HCT116 (cell line): ENCODE results near the gene PSMA7. TPM values are rescaled to one million over a fixed set of nuclear protein-coding genes. Genes with fewer than 3 reads are reported as not detected.

ENCODE experiments used
- ATAC-seq: fragments of 200-7000 bp; cut with Tn5 transposase; 2 replicates; pipeline ENCODE4 v1.9.1; 2020; ENCODE audit warnings: mild to moderate bottlenecking, moderate library complexity
- BruUV-seq: library from RNA; stranded (reverse); fragments of 400-500 nt; replicated peaks from 2 replicates; lab custom pipeline; 2021; lab: Mats Ljungman, UMichigan
- CTCF ChIA-PET: fragments of 300-600 bp; sonication (Branson Sonifier 250); formaldehyde crosslinking; loops from one replicate; lab custom pipeline; 2021; ENCODE audit warnings: antibody characterized with exemption; lab: Charles Lee
- POLR2A ChIA-PET: fragments of 300-600, 350-600 bp; sonication (Branson Sonifier 250); formaldehyde crosslinking; loops from one replicate; lab custom pipeline; 2021; ENCODE audit warnings: antibody characterized with exemption; lab: Charles Lee
- RAD21 ChIA-PET, 2 experiments: fragments of 300-600 bp; sonication (Branson Sonifier 250); formaldehyde crosslinking; loops; one replicate each; lab custom pipeline; 2023; ENCODE audit warnings: low total read pairs in 2 of 2; ENCODE audit not compliant: uncharacterized antibody in 2 of 2, unreplicated experiment in 2 of 2, low non-redundant PET in 1 of 2; lab: Charles Lee
- DNase-seq: peaks from one replicate; pipeline ENCODE4 v3.0.0-alpha.2; 2010; ENCODE audit warnings: low read depth, low spot score
- H2AFZ ChIP-seq: fragments of 200-600 bp; shearing (Covaris generic), sonication (generic); 2 replicates; pipeline ENCODE4 v1.6.1; 2017; ENCODE audit warnings: low read depth, mixed run types, mixed read lengths, antibody characterized with exemption, low read length; ENCODE audit not compliant: poor library complexity, severe bottlenecking
- H3K27ac ChIP-seq: 2 replicates; pipeline ENCODE4 v1.5.1; 2012; ENCODE audit warnings: low read depth, low read length
- H3K27me3 ChIP-seq: fragments of 200-600 bp; sonication (generic); 2 replicates; pipeline ENCODE4 v1.6.1; 2016; ENCODE audit warnings: mixed run types, low read length, mixed read lengths; ENCODE audit not compliant: insufficient read depth
- H3K36me3 ChIP-seq, 2 experiments: fragments of 200-500 bp in 1 of 2; fragments of 200-600 bp in 1 of 2; sonication (Bioruptor generic) in 1 of 2; sonication (generic) in 1 of 2; 2 replicates each; pipeline versions ENCODE4 v1.5.1 to v1.6.1; 2014 to 2016; ENCODE audit warnings: low read length in 2 of 2, inconsistent platforms in 1 of 2, mixed read lengths in 1 of 2, mixed run types in 1 of 2; ENCODE audit not compliant: insufficient read depth in 2 of 2, control insufficient read depth in 1 of 2
- H3K4me1 ChIP-seq, 2 experiments: fragments of 200-600 bp in 1 of 2; sonication (generic) in 1 of 2; 2 replicates each; pipeline versions ENCODE4 v1.5.1 to v1.6.1; 2012 to 2017; ENCODE audit warnings: low read length in 2 of 2, inconsistent platforms in 1 of 2, mild to moderate bottlenecking in 1 of 2, mixed read lengths in 1 of 2, mixed run types in 1 of 2, moderate library complexity in 1 of 2; ENCODE audit not compliant: insufficient read depth in 2 of 2, control insufficient read depth in 1 of 2
- H3K4me2 ChIP-seq: fragments of 200-600 bp; sonication (generic); 2 replicates; pipeline ENCODE4 v1.6.1; 2017; ENCODE audit warnings: mixed run types, low read length, mixed read lengths
- H3K4me3 ChIP-seq, 2 experiments: fragments of 200-600 bp in 1 of 2; sonication (generic) in 1 of 2; replicated peaks in 1 of 2; 2 replicates each; pipeline ENCODE4 v1.5.1; 2011 to 2016; ENCODE audit warnings: low read length in 2 of 2, control low read depth in 1 of 2, low read depth in 1 of 2, mild to moderate bottlenecking in 1 of 2, mixed read lengths in 1 of 2, mixed run types in 1 of 2
- H3K79me2 ChIP-seq: fragments of 200-600 bp; sonication (generic); 2 replicates; pipeline ENCODE4 v1.6.1; 2017; ENCODE audit warnings: mild to moderate bottlenecking, mixed run types, low read length, moderate library complexity, mixed read lengths; ENCODE audit not compliant: insufficient read depth
- H3K9ac ChIP-seq: fragments of 200-600 bp; sonication (generic); 2 replicates; pipeline ENCODE4 v1.6.1; 2016; ENCODE audit warnings: low read length, mixed read lengths
- H3K9me2 ChIP-seq: fragments of 200-600 bp; sonication (generic), shearing (Covaris generic); 2 replicates; pipeline ENCODE4 v1.6.1; 2017; ENCODE audit warnings: mixed run types, mild to moderate bottlenecking, moderate library complexity; ENCODE audit not compliant: insufficient read depth
- H3K9me3 ChIP-seq, 2 experiments: fragments of 200-500 bp in 1 of 2; fragments of 200-600 bp in 1 of 2; sonication (Bioruptor generic) in 1 of 2; sonication (generic) in 1 of 2; 2 replicates each; pipeline ENCODE4 v1.6.1; 2014 to 2017; ENCODE audit warnings: low read length in 2 of 2, mixed read lengths in 2 of 2, inconsistent platforms in 1 of 2, low read depth in 1 of 2, mild to moderate bottlenecking in 1 of 2, mixed run types in 1 of 2, moderate library complexity in 1 of 2; ENCODE audit not compliant: control insufficient read depth in 1 of 2, insufficient read depth in 1 of 2
- H4K20me1 ChIP-seq: fragments of 200-600 bp; sonication (generic), shearing (Covaris generic); 2 replicates; pipeline ENCODE4 v1.6.1; 2017; ENCODE audit warnings: mixed run types, mild to moderate bottlenecking, moderate library complexity; ENCODE audit not compliant: insufficient read depth
- CBX3 ChIP-seq: IDR thresholded peaks from 2 replicates; pipeline ENCODE4 v1.6.1; 2012; ENCODE audit warnings: low read depth
- CEBPB ChIP-seq: IDR thresholded peaks from 2 replicates; pipeline ENCODE4 v1.6.1; 2012; ENCODE audit warnings: low read depth
- EGR1 ChIP-seq: IDR thresholded peaks from 2 replicates; pipeline ENCODE4 v1.6.1; 2012; ENCODE audit warnings: low read depth
- EZH2phosphoT487 ChIP-seq: fragments of 200-600 bp; IDR thresholded peaks from 2 replicates; pipeline ENCODE4 v1.6.1; 2018; ENCODE audit warnings: antibody characterized with exemption, borderline replicate concordance
- FOSL1 ChIP-seq: IDR thresholded peaks from 2 replicates; pipeline ENCODE4 v1.6.1; 2012; ENCODE audit warnings: low read depth
- JUND ChIP-seq: IDR thresholded peaks from 2 replicates; pipeline ENCODE4 v1.6.1; 2012
- POLR2A ChIP-seq: IDR thresholded peaks from 2 replicates; pipeline ENCODE4 v1.7.0; 2011; ENCODE audit warnings: borderline replicate concordance; ENCODE audit not compliant: insufficient read depth, insufficient read length; ENCODE audit errors: extremely low read depth
- POLR2AphosphoS5 ChIP-seq: IDR thresholded peaks from 2 replicates; pipeline ENCODE4 v1.6.1; 2011; ENCODE audit warnings: mild to moderate bottlenecking, low read depth, low read length, moderate library complexity
- RAD21 ChIP-seq: IDR thresholded peaks from 2 replicates; pipeline ENCODE4 v1.6.1; 2012; ENCODE audit warnings: low read depth, mild to moderate bottlenecking
- SIN3A ChIP-seq: IDR thresholded peaks from 2 replicates; pipeline ENCODE4 v1.6.1; 2012; ENCODE audit warnings: low read depth
- SP1 ChIP-seq: IDR thresholded peaks from 2 replicates; pipeline ENCODE4 v1.6.1; 2012; ENCODE audit warnings: low read depth
- SRF ChIP-seq: IDR thresholded peaks from 2 replicates; pipeline ENCODE4 v1.6.1; 2012; ENCODE audit warnings: low read depth
- TCF7L2 ChIP-seq: IDR thresholded peaks from 2 replicates; pipeline ENCODE4 v1.7.0; 2011; ENCODE audit warnings: borderline replicate concordance, inconsistent platforms; ENCODE audit not compliant: insufficient read depth, insufficient read length; ENCODE audit errors: extremely low read depth
- YY1 ChIP-seq: IDR thresholded peaks from 2 replicates; pipeline ENCODE4 v1.6.1; 2011; ENCODE audit warnings: low read length, low read depth, moderate library complexity, mild to moderate bottlenecking; ENCODE audit not compliant: insufficient replicate concordance; ENCODE audit errors: extremely low read depth
- ZFX ChIP-seq: fragments of 450-650 bp; IDR thresholded peaks from 2 replicates; pipeline ENCODE4 v1.6.1; 2017
- ZNF274 ChIP-seq: fragments of 200-500 bp; sonication (Bioruptor generic); IDR thresholded peaks from 2 replicates; pipeline ENCODE4 v1.6.1; 2014; ENCODE audit warnings: mild to moderate bottlenecking, low read depth, low read length, inconsistent platforms
- intact Hi-C: fragments of 100-400 bp; cut with micrococcal nuclease; formaldehyde crosslinking; loops from 2 replicates; pipeline ENCODE4 v1.10.0; 2022
- total RNA-seq: library from RNA; stranded (reverse); gene quantifications from one replicate; pipeline ENCODE4 v1.2.1, GENCODE V29; 2021; ENCODE audit not compliant: unreplicated experiment
- TF ChIP-seq, protein P1 (sequence below): IDR thresholded peaks from 2 replicates; pipeline ENCODE4 v1.6.1; 2012
- TF ChIP-seq, protein P2 (sequence below): IDR thresholded peaks from 2 replicates; pipeline ENCODE4 v1.6.1; 2011; ENCODE audit warnings: mild to moderate bottlenecking, low read length, moderate library complexity; ENCODE audit not compliant: insufficient replicate concordance; ENCODE audit errors: extremely low read depth
- TF ChIP-seq, protein P3 (sequence below): IDR thresholded peaks from 2 replicates; pipeline ENCODE4 v1.6.1; 2012; ENCODE audit warnings: low read depth
- TF ChIP-seq, protein P4 (sequence below), 3 experiments: fragments of 200-600 bp in 1 of 3; sonication (generic) in 1 of 3; IDR thresholded peaks in 2 of 3; conservative IDR thresholded peaks in 1 of 3; 2 replicates each; pipeline ENCODE4 v1.5.1; 2012 to 2017; ENCODE audit warnings: low read depth in 2 of 3, low read length in 2 of 3, antibody characterized with exemption in 1 of 3, borderline replicate concordance in 1 of 3, control low read depth in 1 of 3, mild to moderate bottlenecking in 1 of 3, mixed read lengths in 1 of 3, mixed run types in 1 of 3, moderate library complexity in 1 of 3; ENCODE audit not compliant: insufficient read depth in 1 of 3

PSMA7 gene
- total RNA-seq, 1 experiment from 2014 or later = 364 TPM

DNA sequence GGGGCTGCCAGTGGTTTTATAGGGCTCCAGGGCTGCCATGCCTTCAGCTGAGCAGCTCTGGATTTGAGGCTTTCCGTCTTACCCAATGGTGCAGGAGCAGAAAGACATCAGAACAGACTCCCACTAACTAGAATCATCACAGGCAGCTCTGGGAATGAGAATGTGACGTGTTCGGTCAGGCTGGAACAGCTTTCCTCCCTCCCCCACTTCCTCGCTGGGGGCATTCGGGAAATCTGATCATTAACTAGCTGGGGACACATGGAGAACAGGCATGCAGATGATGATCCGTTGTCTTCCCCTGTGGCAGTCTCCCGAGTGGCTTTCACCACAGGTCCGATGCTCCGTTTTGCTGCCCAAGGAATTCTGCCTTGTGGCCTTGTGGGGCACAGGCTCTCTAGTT lies 34.1 kb upstream of the PSMA7 start:
- Histone ChIP-seq H2AFZ (no peak overlapping the region), H3K4me1 (peaks cover 2 to 6% of the 10 kb centered on the region in 2 experiments; a peak in 2 of 4 replicates), H4K20me1 (no peaks in the 10 kb centered on the region), H3K27ac (no peak overlapping the region), H3K27me3 (no peaks in the 10 kb centered on the region), H3K9me3 (no peaks in the 10 kb centered on the region)
- BruUV-seq = no TSS peak
- POLR2A ChIA-PET = no interaction called here
- no peak for ATAC-seq
- DNase-seq = no peak
- no peak for TF ChIP-seq CEBPB
- TF ChIP-seq TCF7L2 = no peak
- no peak for TF ChIP-seq EZH2phosphoT487
- no peak for TF ChIP-seq ZNF274
- no peak for TF ChIP-seq YY1
- TF ChIP-seq, protein P1, sequence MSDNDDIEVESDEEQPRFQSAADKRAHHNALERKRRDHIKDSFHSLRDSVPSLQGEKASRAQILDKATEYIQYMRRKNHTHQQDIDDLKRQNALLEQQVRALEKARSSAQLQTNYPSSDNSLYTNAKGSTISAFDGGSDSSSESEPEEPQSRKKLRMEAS = no peak
- no peak for TF ChIP-seq POLR2A
- no peak for TF ChIP-seq JUND
- TF ChIP-seq, protein P2, sequence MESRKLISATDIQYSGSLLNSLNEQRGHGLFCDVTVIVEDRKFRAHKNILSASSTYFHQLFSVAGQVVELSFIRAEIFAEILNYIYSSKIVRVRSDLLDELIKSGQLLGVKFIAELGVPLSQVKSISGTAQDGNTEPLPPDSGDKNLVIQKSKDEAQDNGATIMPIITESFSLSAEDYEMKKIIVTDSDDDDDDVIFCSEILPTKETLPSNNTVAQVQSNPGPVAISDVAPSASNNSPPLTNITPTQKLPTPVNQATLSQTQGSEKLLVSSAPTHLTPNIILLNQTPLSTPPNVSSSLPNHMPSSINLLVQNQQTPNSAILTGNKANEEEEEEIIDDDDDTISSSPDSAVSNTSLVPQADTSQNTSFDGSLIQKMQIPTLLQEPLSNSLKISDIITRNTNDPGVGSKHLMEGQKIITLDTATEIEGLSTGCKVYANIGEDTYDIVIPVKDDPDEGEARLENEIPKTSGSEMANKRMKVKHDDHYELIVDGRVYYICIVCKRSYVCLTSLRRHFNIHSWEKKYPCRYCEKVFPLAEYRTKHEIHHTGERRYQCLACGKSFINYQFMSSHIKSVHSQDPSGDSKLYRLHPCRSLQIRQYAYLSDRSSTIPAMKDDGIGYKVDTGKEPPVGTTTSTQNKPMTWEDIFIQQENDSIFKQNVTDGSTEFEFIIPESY = no peak
- TF ChIP-seq, protein P3, sequence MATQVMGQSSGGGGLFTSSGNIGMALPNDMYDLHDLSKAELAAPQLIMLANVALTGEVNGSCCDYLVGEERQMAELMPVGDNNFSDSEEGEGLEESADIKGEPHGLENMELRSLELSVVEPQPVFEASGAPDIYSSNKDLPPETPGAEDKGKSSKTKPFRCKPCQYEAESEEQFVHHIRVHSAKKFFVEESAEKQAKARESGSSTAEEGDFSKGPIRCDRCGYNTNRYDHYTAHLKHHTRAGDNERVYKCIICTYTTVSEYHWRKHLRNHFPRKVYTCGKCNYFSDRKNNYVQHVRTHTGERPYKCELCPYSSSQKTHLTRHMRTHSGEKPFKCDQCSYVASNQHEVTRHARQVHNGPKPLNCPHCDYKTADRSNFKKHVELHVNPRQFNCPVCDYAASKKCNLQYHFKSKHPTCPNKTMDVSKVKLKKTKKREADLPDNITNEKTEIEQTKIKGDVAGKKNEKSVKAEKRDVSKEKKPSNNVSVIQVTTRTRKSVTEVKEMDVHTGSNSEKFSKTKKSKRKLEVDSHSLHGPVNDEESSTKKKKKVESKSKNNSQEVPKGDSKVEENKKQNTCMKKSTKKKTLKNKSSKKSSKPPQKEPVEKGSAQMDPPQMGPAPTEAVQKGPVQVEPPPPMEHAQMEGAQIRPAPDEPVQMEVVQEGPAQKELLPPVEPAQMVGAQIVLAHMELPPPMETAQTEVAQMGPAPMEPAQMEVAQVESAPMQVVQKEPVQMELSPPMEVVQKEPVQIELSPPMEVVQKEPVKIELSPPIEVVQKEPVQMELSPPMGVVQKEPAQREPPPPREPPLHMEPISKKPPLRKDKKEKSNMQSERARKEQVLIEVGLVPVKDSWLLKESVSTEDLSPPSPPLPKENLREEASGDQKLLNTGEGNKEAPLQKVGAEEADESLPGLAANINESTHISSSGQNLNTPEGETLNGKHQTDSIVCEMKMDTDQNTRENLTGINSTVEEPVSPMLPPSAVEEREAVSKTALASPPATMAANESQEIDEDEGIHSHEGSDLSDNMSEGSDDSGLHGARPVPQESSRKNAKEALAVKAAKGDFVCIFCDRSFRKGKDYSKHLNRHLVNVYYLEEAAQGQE = no peak
- TF ChIP-seq SIN3A = no peak
- TF ChIP-seq SP1 = no peak
- TF ChIP-seq, protein P4, sequence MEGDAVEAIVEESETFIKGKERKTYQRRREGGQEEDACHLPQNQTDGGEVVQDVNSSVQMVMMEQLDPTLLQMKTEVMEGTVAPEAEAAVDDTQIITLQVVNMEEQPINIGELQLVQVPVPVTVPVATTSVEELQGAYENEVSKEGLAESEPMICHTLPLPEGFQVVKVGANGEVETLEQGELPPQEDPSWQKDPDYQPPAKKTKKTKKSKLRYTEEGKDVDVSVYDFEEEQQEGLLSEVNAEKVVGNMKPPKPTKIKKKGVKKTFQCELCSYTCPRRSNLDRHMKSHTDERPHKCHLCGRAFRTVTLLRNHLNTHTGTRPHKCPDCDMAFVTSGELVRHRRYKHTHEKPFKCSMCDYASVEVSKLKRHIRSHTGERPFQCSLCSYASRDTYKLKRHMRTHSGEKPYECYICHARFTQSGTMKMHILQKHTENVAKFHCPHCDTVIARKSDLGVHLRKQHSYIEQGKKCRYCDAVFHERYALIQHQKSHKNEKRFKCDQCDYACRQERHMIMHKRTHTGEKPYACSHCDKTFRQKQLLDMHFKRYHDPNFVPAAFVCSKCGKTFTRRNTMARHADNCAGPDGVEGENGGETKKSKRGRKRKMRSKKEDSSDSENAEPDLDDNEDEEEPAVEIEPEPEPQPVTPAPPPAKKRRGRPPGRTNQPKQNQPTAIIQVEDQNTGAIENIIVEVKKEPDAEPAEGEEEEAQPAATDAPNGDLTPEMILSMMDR (IDR thresholded peaks at IDR 0.05 in 2 of 3, conservative IDR thresholded peaks at IDR 0.05 in 1 of 3; ENCODE audit: borderline replicate concordance in 1 of 3, insufficient read depth in 1 of 3, low read depth in 2 of 3, low read length in 2 of 3) = no peak
- TF ChIP-seq SRF = no peak
- TF ChIP-seq RAD21 = no peak
- no peak for TF ChIP-seq CBX3
- no peak for TF ChIP-seq FOSL1
- TF ChIP-seq POLR2AphosphoS5 = no peak
- no peak for TF ChIP-seq EGR1
- TF ChIP-seq ZFX = no peak
- TF ChIP-seq, all 23 proteins: peak for 0
- Histone ChIP-seq H3K9ac (no peak overlapping the region), H3K79me2 (peaks cover 7% of the 10 kb centered on the region; the same call in 1 of the 2 replicates), H3K36me3 (peaks cover 2 to 8% of the 10 kb centered on the region in 2 experiments; a peak in 3 of 4 replicates), H3K4me2 (no peak overlapping the region), H3K4me3 (no peak overlapping the region), H3K9me2 (no peaks in the 10 kb centered on the region)
- ChIA-PET RAD21 (no interaction called here), CTCF (no interaction called here)
- intact Hi-C loops = no loop called here
